ENCODE results near the gene ABI1.

The ABI1 gene

GRCh38 chr10:26706936-26707335 lies 153.8 kb downstream of the ABI1 start:
- Histone ChIP-seq H3K27ac (ENCODE audit: extremely low read depth, low read depth, low read length) (no peak overlapping the region), H3K36me3 (ENCODE audit: control insufficient read depth in 2 of 2, insufficient read depth in 1 of 2, low read length in 2 of 2) (peaks cover 28 to 55% of the 10 kb centered on the region in 2 experiments), H3K4me3 (ENCODE audit: low read depth, low read length) (no peak overlapping the region), H3K9me3 (ENCODE audit: control insufficient read depth, insufficient read depth, low read depth, low read length) (no peaks in the 10 kb centered on the region), H3K4me1 (ENCODE audit: control insufficient read depth, insufficient read depth, low read length) (no peaks in the 10 kb centered on the region)
- CTCF ChIA-PET, result interaction anchor here (1.3 kb wide), 1 partner anchor 19 kb away, joined by 6 read pairs; no protein-coding TSS in a partner anchor
- POLR2A ChIA-PET, result interaction anchor here (0.6 kb wide), 1 partner anchor 146 kb away, joined by 7 read pairs; no protein-coding TSS in a partner anchor
- TF ChIP-seq HOXD13 (CRISPR knock-in tag; IDR thresholded peaks at IDR 0.05; ENCODE audit: borderline replicate concordance), result no peak
- no peak for TF ChIP-seq HOXA7 (CRISPR knock-in tag; IDR thresholded peaks at IDR 0.05; ENCODE audit: borderline replicate concordance)
- TF ChIP-seq ZNF747 (tag by site-specific recombination; IDR thresholded peaks at IDR 0.05), result no peak
- no peak for TF ChIP-seq ZNF112 (tag by site-specific recombination; IDR thresholded peaks at IDR 0.05)
- TF ChIP-seq ZNF280C (tag by site-specific recombination; IDR thresholded peaks at IDR 0.05), result no peak
- TF ChIP-seq YY2 (tag by site-specific recombination; IDR thresholded peaks at IDR 0.05), result no peak
- TF ChIP-seq ZNF2 (tag by site-specific recombination; IDR thresholded peaks at IDR 0.05), result no peak
- TF ChIP-seq ZNF19 (tag by site-specific recombination; IDR thresholded peaks at IDR 0.05; ENCODE audit: low read depth), result no peak
- TF ChIP-seq, protein P1, sequence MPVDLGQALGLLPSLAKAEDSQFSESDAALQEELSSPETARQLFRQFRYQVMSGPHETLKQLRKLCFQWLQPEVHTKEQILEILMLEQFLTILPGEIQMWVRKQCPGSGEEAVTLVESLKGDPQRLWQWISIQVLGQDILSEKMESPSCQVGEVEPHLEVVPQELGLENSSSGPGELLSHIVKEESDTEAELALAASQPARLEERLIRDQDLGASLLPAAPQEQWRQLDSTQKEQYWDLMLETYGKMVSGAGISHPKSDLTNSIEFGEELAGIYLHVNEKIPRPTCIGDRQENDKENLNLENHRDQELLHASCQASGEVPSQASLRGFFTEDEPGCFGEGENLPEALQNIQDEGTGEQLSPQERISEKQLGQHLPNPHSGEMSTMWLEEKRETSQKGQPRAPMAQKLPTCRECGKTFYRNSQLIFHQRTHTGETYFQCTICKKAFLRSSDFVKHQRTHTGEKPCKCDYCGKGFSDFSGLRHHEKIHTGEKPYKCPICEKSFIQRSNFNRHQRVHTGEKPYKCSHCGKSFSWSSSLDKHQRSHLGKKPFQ (tag by site-specific recombination; IDR thresholded peaks at IDR 0.05), result no peak
- TF ChIP-seq ZNF211 (tag by site-specific recombination; IDR thresholded peaks at IDR 0.05; ENCODE audit: low read depth), result no peak

DNA sequence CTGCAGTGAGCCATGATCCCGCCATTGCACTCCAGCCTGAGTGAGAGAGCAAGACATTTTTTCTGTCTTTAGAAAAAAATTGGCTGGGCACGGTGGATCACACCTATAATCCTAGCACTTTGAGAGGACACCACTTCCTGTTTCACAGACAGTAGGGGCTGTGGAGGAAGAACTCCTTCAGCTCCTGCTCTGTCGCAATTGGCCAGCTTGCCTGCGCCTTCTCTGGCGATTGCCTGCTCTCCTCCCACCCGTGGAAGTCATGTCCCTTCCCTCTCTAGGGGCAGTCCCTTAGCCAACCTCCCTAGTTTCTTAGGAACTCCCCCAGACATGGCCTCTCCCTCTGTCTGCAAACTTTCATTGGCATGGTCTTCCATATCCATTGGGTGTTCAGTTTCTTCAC lies 154.6 kb downstream of the ABI1 start:
- Histone ChIP-seq H3K27ac (ENCODE audit: extremely low read depth, low read depth, low read length) (no peak overlapping the region), H3K4me1 (ENCODE audit: control insufficient read depth, insufficient read depth, low read length) (no peaks in the 10 kb centered on the region), H3K9me3 (ENCODE audit: control insufficient read depth, insufficient read depth, low read depth, low read length) (no peaks in the 10 kb centered on the region), H3K36me3 (ENCODE audit: control insufficient read depth in 2 of 2, insufficient read depth in 1 of 2, low read length in 2 of 2) (peaks cover 28 to 63% of the 10 kb centered on the region in 2 experiments), H3K4me3 (ENCODE audit: low read depth, low read length) (no peak overlapping the region)
- TF ChIP-seq WT1 (tag by site-specific recombination; IDR thresholded peaks at IDR 0.05) (no peak), PATZ1 (tag by site-specific recombination; IDR thresholded peaks at IDR 0.05) (no peak), SALL2 (tag by site-specific recombination; IDR thresholded peaks at IDR 0.05; ENCODE audit: borderline replicate concordance) (no peak), TRIM28 (IDR thresholded peaks at IDR 0.05; ENCODE audit: borderline replicate concordance, low read length) (no peak), ZNF548 (tag by site-specific recombination; IDR thresholded peaks at IDR 0.05) (no peak), SP7 (tag by site-specific recombination; IDR thresholded peaks at IDR 0.05) (no peak), TCF7L2 (IDR thresholded peaks at IDR 0.05; ENCODE audit: borderline replicate concordance, low read depth, low read length) (no peak), ZNF544 (tag by site-specific recombination; IDR thresholded peaks at IDR 0.05) (no peak), ZNF302 (tag by site-specific recombination; IDR thresholded peaks at IDR 0.05; ENCODE audit: low read depth) (no peak), KLF10 (tag by site-specific recombination; IDR thresholded peaks at IDR 0.05) (no peak), ZNF473 (tag by site-specific recombination; IDR thresholded peaks at IDR 0.05) (no peak), ZNF792 (tag by site-specific recombination; IDR thresholded peaks at IDR 0.05) (no peak), KLF9 (tag by site-specific recombination; IDR thresholded peaks at IDR 0.05; ENCODE audit: low read depth) (no peak), IKZF3 (tag by site-specific recombination; IDR thresholded peaks at IDR 0.05) (no peak), ZNF423 (tag by site-specific recombination; IDR thresholded peaks at IDR 0.05) (no peak), ZNF785 (tag by site-specific recombination; IDR thresholded peaks at IDR 0.05) (no peak), MZF1 (tag by site-specific recombination; IDR thresholded peaks at IDR 0.05; ENCODE audit: borderline replicate concordance) (no peak), ZNF600 (tag by site-specific recombination; IDR thresholded peaks at IDR 0.05) (no peak)
- TF ChIP-seq, protein P2, sequence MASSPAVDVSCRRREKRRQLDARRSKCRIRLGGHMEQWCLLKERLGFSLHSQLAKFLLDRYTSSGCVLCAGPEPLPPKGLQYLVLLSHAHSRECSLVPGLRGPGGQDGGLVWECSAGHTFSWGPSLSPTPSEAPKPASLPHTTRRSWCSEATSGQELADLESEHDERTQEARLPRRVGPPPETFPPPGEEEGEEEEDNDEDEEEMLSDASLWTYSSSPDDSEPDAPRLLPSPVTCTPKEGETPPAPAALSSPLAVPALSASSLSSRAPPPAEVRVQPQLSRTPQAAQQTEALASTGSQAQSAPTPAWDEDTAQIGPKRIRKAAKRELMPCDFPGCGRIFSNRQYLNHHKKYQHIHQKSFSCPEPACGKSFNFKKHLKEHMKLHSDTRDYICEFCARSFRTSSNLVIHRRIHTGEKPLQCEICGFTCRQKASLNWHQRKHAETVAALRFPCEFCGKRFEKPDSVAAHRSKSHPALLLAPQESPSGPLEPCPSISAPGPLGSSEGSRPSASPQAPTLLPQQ (tag by site-specific recombination; IDR thresholded peaks at IDR 0.05), result no peak
- ChIA-PET POLR2A (no interaction called here), CTCF (interaction anchor here (1.0 kb wide), 1 partner anchor 8 kb away, joined by 3 read pairs; no protein-coding TSS in a partner anchor)

Data from HEK293 (cell line).